MM.1S (cell line): ENCODE measurements around the gene HEATR3.

Experiments
- DNase-seq: peaks from one replicate; pipeline ENCODE4 v3.0.0-alpha.2; 2015
- H2AFZ ChIP-seq: fragments of 300-600 bp; sonication (generic); 2 replicates; pipeline ENCODE4 v1.6.0; 2016; ENCODE audit warnings: antibody characterized with exemption, low read length
- H3F3A ChIP-seq: fragments of 300-600 bp; sonication (generic); 2 replicates; pipeline ENCODE4 v1.6.1; 2016; ENCODE audit warnings: mild to moderate bottlenecking, antibody characterized with exemption, low read length, moderate library complexity, mixed read lengths; ENCODE audit not compliant: insufficient read depth
- H3K27ac ChIP-seq: fragments of 300-600 bp; sonication (generic); 2 replicates; pipeline ENCODE4 v1.5.1; 2016; ENCODE audit warnings: mild to moderate bottlenecking, low read length
- H3K27me3 ChIP-seq: fragments of 300-600 bp; sonication (generic); replicated peaks from 2 replicates; pipeline ENCODE4 v1.6.0; 2016; ENCODE audit warnings: low read length; ENCODE audit not compliant: insufficient read depth
- H3K36me3 ChIP-seq: fragments of 300-600 bp; sonication (generic); replicated peaks from 2 replicates; pipeline ENCODE4 v1.6.1; 2016; ENCODE audit warnings: mild to moderate bottlenecking, low read length, mixed read lengths; ENCODE audit not compliant: insufficient read depth
- H3K4me1 ChIP-seq: fragments of 300-600 bp; sonication (generic); 2 replicates; pipeline ENCODE4 v1.6.1; 2016; ENCODE audit warnings: low read length, mixed read lengths
- H3K4me2 ChIP-seq: fragments of 300-600 bp; sonication (generic); 2 replicates; pipeline ENCODE4 v1.6.0; 2016; ENCODE audit warnings: low read depth, low read length
- H3K4me3 ChIP-seq: fragments of 300-600 bp; sonication (generic); 2 replicates; pipeline ENCODE4 v1.5.1; 2016; ENCODE audit warnings: low read length, mixed read lengths
- H3K79me2 ChIP-seq: fragments of 300-600 bp; sonication (generic); 2 replicates; pipeline ENCODE4 v1.6.1; 2016; ENCODE audit warnings: mixed run types, low read length, mixed read lengths
- H3K9ac ChIP-seq: fragments of 300-600 bp; sonication (generic); 2 replicates; pipeline ENCODE4 v1.6.1; 2016; ENCODE audit warnings: low read length, mixed read lengths
- H3K9me2 ChIP-seq: fragments of 300-600 bp; sonication (generic); replicated peaks from 2 replicates; pipeline ENCODE4 v1.6.1; 2016; ENCODE audit warnings: mild to moderate bottlenecking, low read length, mixed read lengths; ENCODE audit not compliant: insufficient read depth
- H3K9me3 ChIP-seq: fragments of 300-600 bp; sonication (generic); replicated peaks from 2 replicates; pipeline ENCODE4 v1.6.1; 2016; ENCODE audit warnings: mild to moderate bottlenecking, low read length, mixed read lengths; ENCODE audit not compliant: insufficient read depth
- H4K20me1 ChIP-seq: fragments of 300-600 bp; sonication (generic); 2 replicates; pipeline ENCODE4 v1.6.1; 2016; ENCODE audit warnings: mild to moderate bottlenecking, low read length, moderate library complexity, mixed read lengths; ENCODE audit not compliant: insufficient read depth
- CTCF ChIP-seq: fragments of 300-600 bp; sonication (generic); IDR thresholded peaks from 2 replicates; pipeline ENCODE4 v1.5.1; 2016; ENCODE audit warnings: antibody characterized with exemption, low read length, mixed read lengths
- EZH2 ChIP-seq: fragments of 300-600 bp; sonication (generic); optimal IDR thresholded peaks from 2 replicates; pipeline ENCODE3; 2017; ENCODE audit warnings: low read depth, mild to moderate bottlenecking, antibody characterized with exemption, low read length, mixed read lengths
- EZH2phosphoT487 ChIP-seq: fragments of 300-600 bp; sonication (generic); IDR thresholded peaks from 2 replicates; pipeline ENCODE4 v1.6.1; 2018; ENCODE audit warnings: antibody characterized with exemption, low read length

The HEATR3 gene

DNA sequence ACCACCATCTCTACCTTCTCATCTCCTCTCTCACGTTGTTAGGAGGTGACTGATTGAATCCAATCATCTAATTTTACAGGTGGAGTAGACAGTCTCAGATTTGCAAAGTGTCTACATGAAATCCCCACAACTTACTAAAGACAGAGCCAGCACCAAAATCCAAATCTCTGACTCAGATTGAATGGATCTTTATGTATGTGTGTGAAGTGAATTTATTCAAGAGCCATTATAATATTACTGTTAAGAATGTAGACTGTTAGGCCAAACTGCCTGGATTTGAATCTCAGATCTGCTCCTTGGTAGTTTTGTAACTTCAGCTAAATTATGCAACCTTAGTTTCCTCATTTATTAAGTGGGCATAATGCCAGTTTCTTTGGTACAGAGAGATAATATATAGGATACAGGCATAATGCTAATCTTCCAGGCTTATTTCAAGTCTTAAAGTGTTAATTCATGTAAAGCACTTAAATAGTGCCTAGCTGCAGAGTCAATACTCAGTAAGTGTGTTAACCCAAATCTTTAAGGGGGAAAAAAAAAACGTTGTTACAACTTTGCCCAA is 28.0 kb upstream of the HEATR3 start:
- no peak for DNase-seq
- TF ChIP-seq EZH2phosphoT487 (no peak), EZH2 (no peak)

DNA sequence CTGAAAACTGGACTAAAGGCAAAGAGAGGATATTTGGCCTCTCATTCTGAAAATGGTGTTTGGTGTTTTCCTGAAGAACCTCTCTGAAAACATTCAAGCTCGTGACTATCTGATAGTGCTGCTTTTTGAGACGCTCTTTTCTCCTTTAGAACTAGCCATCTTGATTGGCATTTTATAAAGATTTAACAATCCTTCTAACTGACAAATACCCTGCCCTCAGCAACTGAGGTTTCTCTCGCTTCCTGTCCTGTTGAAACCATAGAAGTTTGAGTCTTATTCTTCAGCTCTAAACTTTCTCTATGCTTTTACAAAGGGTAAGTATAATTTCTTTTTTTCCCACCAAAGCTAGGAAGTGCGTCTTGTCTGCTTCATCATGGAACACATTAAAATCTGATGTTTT is 27.5 kb upstream of the HEATR3 start:
- Histone ChIP-seq H3K9ac (no peak overlapping the region), H2AFZ (no peak overlapping the region), H3K79me2 (no peaks in the 10 kb centered on the region), H3K4me2 (no peak overlapping the region), H3K9me3 (no peaks in the 10 kb centered on the region), H3K36me3 (0 out of 2 replicates have a peak, but pooled peaks cover 7% of the 10 kb centered on the region), H3K9me2 (no peaks in the 10 kb centered on the region), H4K20me1 (no peaks in the 10 kb centered on the region), H3F3A (no peaks in the 10 kb centered on the region), H3K4me1 (no peaks in the 10 kb centered on the region), H3K4me3 (no peak overlapping the region), H3K27me3 (no peaks in the 10 kb centered on the region), H3K27ac (no peak overlapping the region)
- no peak for DNase-seq
- TF ChIP-seq EZH2 (no peak), EZH2phosphoT487 (no peak), CTCF (no peak)

More for the DNA sequence above, 28.0 kb upstream of the HEATR3 start:
- Histone ChIP-seq H3K27ac (no peak overlapping the region), H2AFZ (no peak overlapping the region), H3K4me2 (no peak overlapping the region), H3K9ac (no peak overlapping the region), H3K27me3 (no peaks in the 10 kb centered on the region), H3K4me3 (no peak overlapping the region), H3K4me1 (no peaks in the 10 kb centered on the region), H3K79me2 (no peaks in the 10 kb centered on the region), H3F3A (no peaks in the 10 kb centered on the region), H3K9me2 (no peaks in the 10 kb centered on the region), H3K36me3 (peaks cover 7% of the 10 kb centered on the region; the same call in 1 of the 2 replicates), H4K20me1 (no peaks in the 10 kb centered on the region), H3K9me3 (no peaks in the 10 kb centered on the region)

GRCh38 chr16:50038756-50039529 is 26.8 kb upstream of the HEATR3 start:
- DNase-seq = no peak
- H3K4me2 ChIP-seq = no peak overlapping the region
- no peaks in the 10 kb centered on the region for H3F3A ChIP-seq

More at GRCh38 chr16:50038756-50039529, 26.8 kb upstream of the HEATR3 start:
- no peak overlapping the region for H3K9ac ChIP-seq
- H3K9me2 ChIP-seq = no peaks in the 10 kb centered on the region
- no peaks in the 10 kb centered on the region for H3K27me3 ChIP-seq
- H3K4me1 ChIP-seq = no peaks in the 10 kb centered on the region
- H3K4me3 ChIP-seq = no peak overlapping the region
- H2AFZ ChIP-seq = no peak overlapping the region
- 0 out of 2 replicates have a peak, but pooled peaks cover 7% of the 10 kb centered on the region for H3K36me3 ChIP-seq
- H3K79me2 ChIP-seq = no peaks in the 10 kb centered on the region
- H4K20me1 ChIP-seq = no peaks in the 10 kb centered on the region
- no peak overlapping the region for H3K27ac ChIP-seq
- H3K9me3 ChIP-seq = no peaks in the 10 kb centered on the region
- TF ChIP-seq EZH2 (no peak), CTCF (no peak), EZH2phosphoT487 (no peak)
